Left lobe of liver (tissue), 2 donors: ENCODE results near the gene FADS6. TPM values are rescaled to one million over a fixed set of nuclear protein-coding genes. Genes with fewer than 3 reads are reported as not detected.
A peak's percentile ranks its signal among the peaks of the same experiment; 100 is the strongest.

ENCODE experiments used
- ATAC-seq: fragments of 200-7000 bp; cut with Tn5 transposase; one replicate; pipeline ENCODE4 v1.9.1; 2020; ENCODE audit warnings: mild to moderate bottlenecking, moderate library complexity
- DNase-seq: peaks from one replicate; pipeline ENCODE4 v3.0.0-alpha.2; 2020; ENCODE audit warnings: low spot score
- total RNA-seq: library from RNA; stranded (reverse); gene quantifications from one replicate; pipeline ENCODE4 v1.2.1, GENCODE V29; 2021
- donor health status: DM: no; HTN: no; CAD: no; lungs with moderate emphysema.
- donor health status: DM: no; HTN: yes; CAD: no.

Gene FADS6
- 1.8 TPM for total RNA-seq

- DNase-seq, result peak; percentile 74
- peak; percentile 96 for ATAC-seq
Measured at GRCh38 chr17:74892974-74893911, at the start of gene FADS6. Gene FADS6 (minus strand): TSS chr17:74893633. CDS start chr17:74893595, 38 bp downstream.

GRCh38 chr17:74941128-74941725 is 47.8 kb upstream of the FADS6 start:
- ATAC-seq, result no peak
- DNase-seq, result no peak

GRCh38 chr17:74939534-74939933 is 46.1 kb upstream of the FADS6 start:
- ATAC-seq (no peak), DNase-seq (no peak)

GRCh38 chr17:74938194-74938950 is 44.9 kb upstream of the FADS6 start:
- no peak for DNase-seq

GRCh38 chr17:74937064-74938051 is 43.9 kb upstream of the FADS6 start:
- no peak for ATAC-seq
- DNase-seq, result no peak

More at GRCh38 chr17:74938194-74938950, 44.9 kb upstream of the FADS6 start:
- ATAC-seq, result no peak

- no peak for DNase-seq
Measured at GRCh38 chr17:74936470-74936799, 43.0 kb upstream of the FADS6 start.

GRCh38 chr17:74935585-74936469 is 42.4 kb upstream of the FADS6 start, which contains the start of gene OTOP3:
Gene OTOP3 (plus strand): TSS chr17:74935898. CDS start chr17:74935922, 24 bp downstream.
- DNase-seq (no peak), ATAC-seq (peak; percentile 34)

More at GRCh38 chr17:74936470-74936799, 43.0 kb upstream of the FADS6 start:
- ATAC-seq, result no peak

GRCh38 chr17:74935048-74935447 is 41.6 kb upstream of the FADS6 start:
- DNase-seq, result no peak

GRCh38 chr17:74930535-74931036 is 37.2 kb upstream of the FADS6 start:
- no peak for DNase-seq
- ATAC-seq, result no peak

More at GRCh38 chr17:74935048-74935447, 41.6 kb upstream of the FADS6 start:
- no peak for ATAC-seq

- ATAC-seq, result no peak
- no peak for DNase-seq
Measured at GRCh38 chr17:74928786-74929185, 35.4 kb upstream of the FADS6 start.

- ATAC-seq, result no peak
- no peak for DNase-seq
Measured at GRCh38 chr17:74925242-74925641, 31.8 kb upstream of the FADS6 start.

GRCh38 chr17:74924250-74924948 is 31.0 kb upstream of the FADS6 start, which contains the start of gene OTOP2:
Gene OTOP2 (plus strand): TSS chr17:74924273. CDS start chr17:74924633, 360 bp downstream.
- ATAC-seq (peak; percentile 15), DNase-seq (no peak)

GRCh38 chr17:74923538-74924249 is 30.3 kb upstream of the FADS6 start:
- ATAC-seq, result peak; percentile 87
- peak; percentile 73 for DNase-seq

- peak; percentile 25 for ATAC-seq
- DNase-seq, result no peak
Measured at GRCh38 chr17:74922694-74923537, 29.5 kb upstream of the FADS6 start, which contains the start of gene USH1G. Gene USH1G (minus strand): TSS chr17:74923255. CDS start chr17:74923073, 182 bp downstream.

- DNase-seq, result no peak
- no peak for ATAC-seq
Measured at GRCh38 chr17:74922172-74922571, 28.7 kb upstream of the FADS6 start.

GRCh38 chr17:74921769-74922168 is 28.3 kb upstream of the FADS6 start:
- ATAC-seq (no peak), DNase-seq (no peak)
